Measurements from ENCODE around the gene GAD2.
"Not testable (repeated sequence)": the region's sequence is repeated elsewhere in the genome, so short reads cannot be mapped to it uniquely, and the experiment has no call there.

Gene GAD2

GRCh38 chr10:26326851-26327250 is 110.3 kb downstream of the GAD2 start:
- DNase-seq: no peak

GRCh38 chr10:26327811-26328210 is 111.2 kb downstream of the GAD2 start:
- no peak for DNase-seq

GRCh38 chr10:26331371-26331770 is 114.8 kb downstream of the GAD2 start:
- no peak for DNase-seq

- DNase-seq: no peak
Measured at GRCh38 chr10:26334232-26334931, 117.8 kb downstream of the GAD2 start.

DNA sequence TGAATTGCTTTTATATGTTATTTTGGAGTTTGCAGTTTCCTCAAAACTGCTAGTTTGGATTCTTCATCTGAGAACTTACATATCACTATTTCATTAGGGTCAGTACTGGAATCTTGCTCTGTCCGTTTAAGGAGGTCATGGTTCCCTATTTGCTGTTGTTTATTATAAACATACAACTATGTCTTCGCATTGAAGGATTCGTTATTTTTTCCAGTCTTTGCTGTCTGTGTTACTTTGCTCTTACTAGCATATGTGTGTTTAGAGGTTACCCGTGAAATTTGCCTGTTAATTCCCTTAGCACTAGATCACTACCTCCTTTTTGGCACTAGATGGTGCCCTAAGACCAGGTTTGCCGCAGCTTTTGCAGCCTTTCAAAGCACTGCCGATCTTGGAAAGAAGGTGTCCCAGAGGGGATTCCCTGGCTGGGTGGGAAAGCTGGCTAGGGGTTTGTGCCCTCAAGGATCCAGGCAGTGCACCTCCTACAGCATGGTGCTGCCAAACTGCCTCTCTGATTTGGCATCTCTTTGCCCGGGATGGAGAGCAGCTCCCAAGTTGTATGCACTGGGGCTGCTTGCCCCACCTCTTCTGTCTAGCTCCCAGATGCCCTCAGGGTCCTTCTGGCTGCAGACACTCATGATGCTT is 118.5 kb downstream of the GAD2 start:
- DNase-seq: peak; percentile 63

GRCh38 chr10:26335574-26336093 is 119.1 kb downstream of the GAD2 start:
- DNase-seq: no peak

GRCh38 chr10:26336979-26337378 is 120.4 kb downstream of the GAD2 start:
- DNase-seq: no peak

- no peak for DNase-seq
Measured at GRCh38 chr10:26341701-26342100, 125.1 kb downstream of the GAD2 start.

GRCh38 chr10:26348821-26349417 is 132.3 kb downstream of the GAD2 start:
- not testable (repeated sequence) for DNase-seq

All from stimulated activated CD4-positive, alpha-beta T cell treated with anti-CD3 and anti-CD28 coated beads, Interleukin-15, amount 100 ng/mL, for 24 hours (primary cell).